ENCODE data around the gene SERPIND1. TPM values are rescaled to one million over a fixed set of nuclear protein-coding genes. Genes with fewer than 3 reads are reported as not detected.

Gene SERPIND1
- total and polyA plus RNA-seq, 10 donors, result 0.03 to 0.14 (median 0.09) TPM; not detected in 6

GRCh38 chr22:20747223-20747622 is 26.7 kb upstream of the SERPIND1 start:
- Histone ChIP-seq H3K9me3 (no peaks in the 10 kb centered on the region), H3K36me3 (peaks cover 0 to 100% (median 61%) of the 10 kb centered on the region in 6 donors), H3K27ac (peak overlapping the region in 1 of 8 donors; percentile 27), H3K4me3 (no peak overlapping the region), H3K27me3 (replicated peaks in 1 of 7) (no peaks in the 10 kb centered on the region), H3K4me1 (peaks cover 12 to 60% (median 38%) of the 10 kb centered on the region in 6 donors)
- TF ChIP-seq POLR2A (IDR thresholded peaks at IDR 0.05) (no peak), CTCF (IDR thresholded peaks at IDR 0.05 in 8 of 11, conservative IDR thresholded peaks at IDR 0.05 in 3 of 11) (no peak), POLR2AphosphoS5 (IDR thresholded peaks at IDR 0.05) (no peak)
- 76 to 92% (median 90%) methylated on average over 10 of the region's 10 CpGs for WGBS, 5 donors
- intact Hi-C loops (cut with DNase I; ENCODE audit: low total_unique reads), result no loop called here
- DNase-seq, result no peak

GRCh38 chr22:20748082-20748481 is 25.8 kb upstream of the SERPIND1 start:
- no peaks in the 10 kb centered on the region for H3K9me3 ChIP-seq
- no peak for DNase-seq
- H3K27me3 ChIP-seq (replicated peaks in 1 of 7), result no peaks in the 10 kb centered on the region
- WGBS, 5 donors, result 77 to 94% (median 90%) methylated on average over 6 to 7 of the region's 7 CpGs
- intact Hi-C loops (cut with DNase I; ENCODE audit: low total_unique reads), result no loop called here
- H3K36me3 ChIP-seq, result peaks cover 0 to 100% (median 65%) of the 10 kb centered on the region in 6 donors
- peaks cover 12 to 58% (median 37%) of the 10 kb centered on the region in 6 donors for H3K4me1 ChIP-seq
- no peak overlapping the region for H3K4me3 ChIP-seq
- TF ChIP-seq CTCF (IDR thresholded peaks at IDR 0.05 in 8 of 11, conservative IDR thresholded peaks at IDR 0.05 in 3 of 11) (no peak), POLR2A (IDR thresholded peaks at IDR 0.05) (no peak), POLR2AphosphoS5 (IDR thresholded peaks at IDR 0.05) (no peak)
- peak overlapping the region in 3 of 8 donors; percentile 47 to 72 (median 65) for H3K27ac ChIP-seq

- Histone ChIP-seq H3K4me3 (no peak overlapping the region), H3K36me3 (peaks cover 0 to 99% (median 59%) of the 10 kb centered on the region in 6 donors), H3K27ac (peak overlapping the region in 7 of 8 donors; percentile 9 to 72 (median 39)), H3K4me1 (peaks cover 12 to 58% (median 37%) of the 10 kb centered on the region in 6 donors), H3K9me3 (no peaks in the 10 kb centered on the region), H3K27me3 (replicated peaks in 1 of 7) (no peaks in the 10 kb centered on the region)
- no peak for DNase-seq
- 40 to 67% (median 47%) methylated on average over 9 of the region's 9 CpGs for WGBS, 5 donors
- TF ChIP-seq POLR2AphosphoS5 (IDR thresholded peaks at IDR 0.05) (peak in 1 of 3 donors; percentile 37), CTCF (IDR thresholded peaks at IDR 0.05 in 8 of 11, conservative IDR thresholded peaks at IDR 0.05 in 3 of 11) (no peak)
- intact Hi-C loops (cut with DNase I; ENCODE audit: low total_unique reads), result no loop called here
These were observed 25.0 kb upstream of the SERPIND1 start for GRCh38 chr22:20748731-20749428.

- H3K4me3 ChIP-seq, result no peak overlapping the region
- DNase-seq, result no peak
- H3K27ac ChIP-seq, result peak overlapping the region in 7 of 8 donors; percentile 9 to 72 (median 39)
- H3K36me3 ChIP-seq, result peaks cover 0 to 99% (median 53%) of the 10 kb centered on the region in 6 donors
- peak in 1 of 3 donors; percentile 34 for TF ChIP-seq POLR2AphosphoS5 (IDR thresholded peaks at IDR 0.05)
- TF ChIP-seq POLR2A (IDR thresholded peaks at IDR 0.05), result no peak
- no peak for TF ChIP-seq CTCF (IDR thresholded peaks at IDR 0.05 in 8 of 11, conservative IDR thresholded peaks at IDR 0.05 in 3 of 11)
- WGBS, 5 donors, result 71 to 100% (median 77%) methylated on average over 3 of the region's 3 CpGs
- intact Hi-C loops (cut with DNase I; ENCODE audit: low total_unique reads), result no loop called here
- no peaks in the 10 kb centered on the region for H3K9me3 ChIP-seq
- H3K4me1 ChIP-seq, result peaks cover 12 to 58% (median 37%) of the 10 kb centered on the region in 6 donors
- no peaks in the 10 kb centered on the region for H3K27me3 ChIP-seq (replicated peaks in 1 of 7)
These were observed 24.5 kb upstream of the SERPIND1 start for GRCh38 chr22:20749453-20749852.
